ENCODE data around the gene ZNF598.
A peak's percentile ranks its signal among the peaks of the same experiment; 100 is the strongest.
"Not testable (repeated sequence)": the region's sequence is repeated elsewhere in the genome, so short reads cannot be mapped to it uniquely, and the experiment has no call there.

Gene ZNF598

GRCh38 chr16:1977875-1978268, 31.7 kb downstream of the ZNF598 start:
- no peak for DNase-seq (ENCODE audit: low read depth, low spot score)

GRCh38 chr16:1976951-1977874, 32.4 kb downstream of the ZNF598 start:
- DNase-seq (ENCODE audit: low read depth, low spot score), result no peak

- DNase-seq (ENCODE audit: low read depth, low spot score), result no peak
Observed at GRCh38 chr16:1976216-1976520, 33.5 kb downstream of the ZNF598 start.

- DNase-seq (ENCODE audit: low read depth, low spot score), result no peak
Observed at GRCh38 chr16:1975432-1976215, 34.0 kb downstream of the ZNF598 start.

GRCh38 chr16:1974157-1975070, 35.2 kb downstream of the ZNF598 start:
- DNase-seq (ENCODE audit: low read depth, low spot score), result no peak

GRCh38 chr16:1973461-1974156, 36.0 kb downstream of the ZNF598 start:
- DNase-seq (ENCODE audit: low read depth, low spot score), result no peak

- no peak for DNase-seq (ENCODE audit: low read depth, low spot score)
Observed at GRCh38 chr16:1972490-1972877, 37.1 kb downstream of the ZNF598 start.

- DNase-seq (ENCODE audit: low read depth, low spot score), result peak; percentile 88
Observed at GRCh38 chr16:1971796-1972489, 37.7 kb downstream of the ZNF598 start, which contains the start of gene TBL3. Gene TBL3 (plus strand): TSS chr16:1972053. CDS start chr16:1972165, 112 bp downstream.

- no peak for DNase-seq (ENCODE audit: low read depth, low spot score)
Observed at GRCh38 chr16:1968146-1968953, 41.3 kb downstream of the ZNF598 start.

- DNase-seq (ENCODE audit: low read depth, low spot score), result no peak
Observed at GRCh38 chr16:1966460-1966859, 43.2 kb downstream of the ZNF598 start, which contains the start of gene RNF151. Gene RNF151 (plus strand): TSS chr16:1966856. CDS start chr16:1966882, 26 bp downstream.

GRCh38 chr16:1965396-1966001, 44.1 kb downstream of the ZNF598 start:
- no peak for DNase-seq (ENCODE audit: low read depth, low spot score)

- DNase-seq (ENCODE audit: low read depth, low spot score), result peak; percentile 93
Observed at GRCh38 chr16:1964506-1965395, 44.9 kb downstream of the ZNF598 start, which contains the start of gene RPS2. Gene RPS2 (minus strand): TSS chr16:1964826. CDS start chr16:1964625, 201 bp downstream.

- no peak for DNase-seq (ENCODE audit: low read depth, low spot score)
Observed at GRCh38 chr16:1963806-1964505, 45.7 kb downstream of the ZNF598 start.

- not testable (repeated sequence) for DNase-seq (ENCODE audit: low read depth, low spot score)
Observed at GRCh38 chr16:1962161-1963153, 47.2 kb downstream of the ZNF598 start.

GRCh38 chr16:1961651-1962067, 48.0 kb downstream of the ZNF598 start:
- DNase-seq (ENCODE audit: low read depth, low spot score), result no peak
